ENCODE data around the gene MMP14. TPM values are rescaled to one million over a fixed set of nuclear protein-coding genes. Genes with fewer than 3 reads are reported as not detected.

MMP14 gene
- total and polyA plus RNA-seq, 2 of the 8 experiments (the other 6 are each of a cell fraction or from before 2014, with no cell fraction given) = 58.2 to 86.8 TPM

GRCh38 chr14:22803687-22803974 is 32.8 kb upstream of the MMP14 start:
- CTCF ChIA-PET (ENCODE audit: partially characterized antibody) = interaction anchor here (0.7 to 53.1 kb wide), 4 partner anchors 10 to 272 kb away, joined by 3 to 1562 read pairs (median 21); partner anchors contain the start of genes LRP10, MMP14 and REM2
- H2AFZ ChIP-seq (ENCODE audit: low read length) = no peak overlapping the region
- no peak for DNase-seq (ENCODE audit: low read depth in 1 of 2, low spot score in 2 of 2)
- H2AK5ac ChIP-seq (ENCODE audit: low read depth, low read length) = no peak overlapping the region
- 100% methylated on average over 3 of the region's 3 CpGs; no CpG with 5 or more reads in 1 of the 2 experiments for WGBS, 2 experiments (ENCODE audit: extremely low coverage in 1 of 2, insufficient coverage in 1 of 2, insufficient read length in 1 of 2, insufficient replicate concordance in 2 of 2, low coverage in 1 of 2, low lambda C conversion rate in 2 of 2, missing lambda C conversion rate in 1 of 2)
- no peaks in the 10 kb centered on the region for H3K79me1 ChIP-seq (ENCODE audit: low read depth, low read length)
- no peak overlapping the region for H3K4ac ChIP-seq (replicated peaks; ENCODE audit: insufficient read length, low read depth, low read length)
- no peak overlapping the region for H3K4me3 ChIP-seq (ENCODE audit: extremely low read depth in 1 of 4, insufficient read depth in 2 of 4, low read depth in 3 of 4, low read length in 4 of 4)
- no peaks in the 10 kb centered on the region for H3K27me3 ChIP-seq (replicated peaks in 1 of 4; ENCODE audit: control insufficient read depth in 3 of 4, extremely low read depth in 1 of 4, insufficient read depth in 3 of 4, low read length in 3 of 4)
- H3K79me2 ChIP-seq (ENCODE audit: control insufficient read depth in 1 of 2, insufficient read depth in 2 of 2, low read length in 2 of 2) = no peaks in the 10 kb centered on the region
- no peak overlapping the region for H3K9ac ChIP-seq (replicated peaks in 1 of 4; ENCODE audit: extremely low read depth in 1 of 4, low read depth in 3 of 4, low read length in 3 of 4)
- H3K27ac ChIP-seq (ENCODE audit: low read depth, low read length) = no peak overlapping the region
- H2BK15ac ChIP-seq (ENCODE audit: low read length) = no peak overlapping the region
- H3K23ac ChIP-seq (ENCODE audit: insufficient read length) = no peak overlapping the region
- H2BK12ac ChIP-seq (ENCODE audit: low read depth, low read length) = no peak overlapping the region
- no peaks in the 10 kb centered on the region for H3K23me2 ChIP-seq (ENCODE audit: low read depth, low read length)
- POLR2A ChIA-PET (ENCODE audit: partially characterized antibody) = interaction anchor here (0.6 to 1.5 kb wide), 3 partner anchors 18 to 86 kb away, joined by 3 to 5 read pairs (median 4); no protein-coding TSS in a partner anchor
- no peak overlapping the region for H3K56ac ChIP-seq (replicated peaks; ENCODE audit: insufficient read length, low read depth, low read length)
- H4K5ac ChIP-seq (ENCODE audit: insufficient read length, low read depth, low read length) = no peak overlapping the region
- no peak overlapping the region for H2BK5ac ChIP-seq (ENCODE audit: low read depth, low read length)
- H3K36me3 ChIP-seq (ENCODE audit: control insufficient read depth in 2 of 4, insufficient read depth in 4 of 4, low read length in 3 of 4) = no peaks in the 10 kb centered on the region
- no peak overlapping the region for H4K8ac ChIP-seq (ENCODE audit: extremely low read depth, insufficient read depth, low read length)
- no peak overlapping the region for H3K14ac ChIP-seq (ENCODE audit: insufficient read length)
- H3K4me1 ChIP-seq (replicated peaks in 1 of 4; ENCODE audit: control insufficient read depth in 3 of 4, insufficient read depth in 4 of 4, low read length in 3 of 4) = 0 out of 7 replicates have a peak, but pooled peaks cover 0 to 2% (median 0%) of the 10 kb centered on the region in 4 experiments
- H4K91ac ChIP-seq (replicated peaks; ENCODE audit: insufficient read length, low read length) = no peak overlapping the region
- no peaks in the 10 kb centered on the region for H3K9me3 ChIP-seq (ENCODE audit: insufficient read depth in 2 of 2, low read depth in 1 of 2, low read length in 1 of 2)
- no peak overlapping the region for H2BK20ac ChIP-seq (ENCODE audit: low read length)
- no peak overlapping the region for H2BK120ac ChIP-seq (replicated peaks; ENCODE audit: low read depth, low read length)
- no peak overlapping the region for H3K18ac ChIP-seq (ENCODE audit: extremely low read depth, low read length)
- no peak for TF ChIP-seq CTBP2 (IDR thresholded peaks at IDR 0.05; ENCODE audit: borderline replicate concordance, insufficient read depth, insufficient read length, low read length)
- no peak for TF ChIP-seq CBX8 (IDR thresholded peaks at IDR 0.05; ENCODE audit: borderline replicate concordance, low read depth, low read length)
- no peak for TF ChIP-seq RBBP5 (IDR thresholded peaks at IDR 0.05; ENCODE audit: borderline replicate concordance, low read depth, low read length)
- no peak for TF ChIP-seq CREB1 (IDR thresholded peaks at IDR 0.05)
- no peak for TF ChIP-seq SP1 (IDR thresholded peaks at IDR 0.05; ENCODE audit: low read depth, low read length)
- TF ChIP-seq RFX5 (IDR thresholded peaks at IDR 0.05; ENCODE audit: borderline replicate concordance, low read depth, low read length) = no peak
- TF ChIP-seq SUZ12 (IDR thresholded peaks at IDR 0.05; ENCODE audit: low read length) = no peak
- no peak for TF ChIP-seq NANOG (IDR thresholded peaks at IDR 0.05; ENCODE audit: insufficient read depth, low read depth, low read length, poor library complexity, severe bottlenecking)
- TF ChIP-seq SAP30 (IDR thresholded peaks at IDR 0.05; ENCODE audit: insufficient read depth, insufficient replicate concordance, low read length) = no peak
- TF ChIP-seq CEBPB (IDR thresholded peaks at IDR 0.05; ENCODE audit: low read depth, low read length) = no peak
- no peak for TF ChIP-seq JUN (IDR thresholded peaks at IDR 0.05; ENCODE audit: low read depth, low read length)
- TF ChIP-seq RAD21 (IDR thresholded peaks at IDR 0.05 in 1 of 2, conservative IDR thresholded peaks at IDR 0.05 in 1 of 2; ENCODE audit: low read depth in 2 of 2, low read length in 2 of 2) = no peak
- TF ChIP-seq SIX5 (IDR thresholded peaks at IDR 0.05; ENCODE audit: low read depth, low read length) = no peak
- H3K4me2 ChIP-seq (ENCODE audit: insufficient read depth in 1 of 2, low read depth in 2 of 2, low read length in 2 of 2) = no peak overlapping the region
- no peak for FAIRE-seq
- H4K20me1 ChIP-seq (replicated peaks in 1 of 2; ENCODE audit: control insufficient read depth in 1 of 2, insufficient read depth in 2 of 2, low read length in 2 of 2) = no peaks in the 10 kb centered on the region

All from H1 (cell line).